Jurkat, Clone E6-1 (cell line): ENCODE results near the gene ORAI3.

Experiments
- DNase-seq: peaks from one replicate; pipeline ENCODE4 v3.0.0-alpha.2; 2011; ENCODE audit warnings: low read depth, low spot score
- H3K4me3 ChIP-seq: 2 replicates; pipeline ENCODE4 v1.5.1; 2011; ENCODE audit warnings: mild to moderate bottlenecking, low read length, control low read depth, moderate library complexity

ORAI3 gene

DNA sequence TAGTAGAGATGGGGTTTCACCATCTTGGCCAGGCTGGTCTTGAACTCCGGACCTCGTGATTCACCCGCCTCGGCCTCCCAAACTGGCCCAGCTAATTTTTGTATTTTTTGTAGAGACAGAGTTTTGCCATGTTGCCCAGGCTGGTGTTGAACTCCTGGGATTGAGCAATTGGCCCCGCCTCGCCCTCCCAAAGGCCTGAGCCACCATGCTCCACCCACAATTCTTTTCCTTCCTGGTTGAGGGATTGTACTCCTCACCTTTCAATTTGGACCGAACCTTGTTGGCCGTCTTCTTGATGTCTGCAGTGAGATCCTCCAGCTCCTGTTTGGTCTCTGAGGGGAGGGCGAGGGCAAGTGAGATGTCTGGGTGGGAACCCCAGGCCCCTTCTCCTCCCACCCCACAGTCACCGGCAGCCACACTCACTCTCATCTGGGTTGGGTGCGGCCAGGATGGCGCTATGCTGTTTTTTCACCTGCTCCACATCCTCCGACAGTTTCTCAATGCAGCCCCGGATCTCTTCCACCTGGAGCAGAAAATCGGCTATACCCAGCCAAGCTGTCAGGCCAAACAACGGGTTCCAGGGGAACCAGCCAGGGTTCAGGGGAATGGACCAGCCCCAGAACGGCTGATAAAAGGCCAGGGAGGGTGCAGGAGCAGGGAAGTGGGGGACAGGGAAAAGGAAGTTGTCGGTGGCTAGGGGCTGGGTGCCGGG is 52.0 kb downstream of the ORAI3 start:
- H3K4me3 ChIP-seq = no peak overlapping the region

GRCh38 chr16:31001507-31002249 is 52.8 kb downstream of the ORAI3 start:
- no peak for DNase-seq
- no peak overlapping the region for H3K4me3 ChIP-seq

More for the DNA sequence above, 52.0 kb downstream of the ORAI3 start:
- no peak for DNase-seq

DNA sequence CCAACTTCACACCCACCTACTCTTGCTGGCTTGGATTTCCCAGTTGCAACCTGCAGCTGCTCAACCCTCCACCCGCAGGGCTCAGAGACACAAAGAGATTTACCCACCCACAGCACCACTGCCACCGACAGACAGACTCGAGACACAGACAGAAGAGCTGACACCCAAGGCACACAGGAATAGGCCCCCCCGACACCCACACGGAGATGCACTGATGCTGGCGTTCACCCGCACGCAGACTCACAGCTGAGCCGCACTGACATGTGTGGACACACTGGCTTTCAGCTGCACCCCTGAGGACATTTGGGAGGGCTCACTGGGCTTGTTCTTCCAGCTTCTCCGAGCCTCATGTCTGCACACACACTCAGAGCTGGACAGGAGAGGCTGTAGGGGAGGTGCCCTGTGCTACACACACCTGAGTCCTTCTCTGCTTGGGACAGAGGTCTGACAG is 53.4 kb downstream of the ORAI3 start:
- no peak for DNase-seq
- no peak overlapping the region for H3K4me3 ChIP-seq

- H3K4me3 ChIP-seq = no peak overlapping the region
- DNase-seq = no peak
These were observed 54.0 kb downstream of the ORAI3 start for GRCh38 chr16:31002862-31003341.

GRCh38 chr16:31003744-31004143 is 54.9 kb downstream of the ORAI3 start:
- H3K4me3 ChIP-seq = no peak overlapping the region
- DNase-seq = no peak
